Measurements from ENCODE around the gene COX19.

GRCh38 chr7:987909-988308 lies 12.6 kb upstream of the COX19 start:
- TF ChIP-seq EZH2 (IDR thresholded peaks at IDR 0.05; ENCODE audit: low read length, missing control alignments) (no peak), CTCF (conservative IDR thresholded peaks at IDR 0.05 in 1 of 2, IDR thresholded peaks at IDR 0.05 in 1 of 2; ENCODE audit: low read depth in 1 of 2, low read length in 2 of 2) (no peak)

All from fibroblast of lung (primary cell).